ENCODE results near the gene TSPAN18. TPM values are rescaled to one million over a fixed set of nuclear protein-coding genes. Genes with fewer than 3 reads are reported as not detected.

TSPAN18 gene
- total and polyA plus RNA-seq, 2 of the 8 experiments (the other 6 are each of a cell fraction or from before 2014, with no cell fraction given) = 5.2 to 10.2 TPM

- H3K9me3 ChIP-seq (ENCODE audit: insufficient read depth in 2 of 2, low read depth in 1 of 2, low read length in 1 of 2) = no peaks in the 10 kb centered on the region
- no peak overlapping the region for H3K4ac ChIP-seq (replicated peaks; ENCODE audit: insufficient read length, low read depth, low read length)
- no peak overlapping the region for H3K4me2 ChIP-seq (ENCODE audit: insufficient read depth in 1 of 2, low read depth in 2 of 2, low read length in 2 of 2)
- H2AK5ac ChIP-seq (ENCODE audit: low read depth, low read length) = no peak overlapping the region
- H3K18ac ChIP-seq (ENCODE audit: extremely low read depth, low read length) = peak overlapping the region; percentile 5; the same call in 1 of the 2 replicates
- H3K36me3 ChIP-seq (ENCODE audit: control insufficient read depth in 2 of 4, insufficient read depth in 4 of 4, low read length in 3 of 4) = no peaks in the 10 kb centered on the region
- no peak overlapping the region for H2BK20ac ChIP-seq (ENCODE audit: low read length)
- peaks cover 0 to 27% (median 18%) of the 10 kb centered on the region in 4 experiments; a peak in 6 of 7 replicates for H3K4me1 ChIP-seq (replicated peaks in 1 of 4; ENCODE audit: control insufficient read depth in 3 of 4, insufficient read depth in 4 of 4, low read length in 3 of 4)
- no peak overlapping the region for H2AFZ ChIP-seq (ENCODE audit: low read length)
- FAIRE-seq (no peak), DNase-seq (ENCODE audit: low read depth in 1 of 2, low spot score in 2 of 2) (no peak)
- H3K4me3 ChIP-seq (ENCODE audit: extremely low read depth in 1 of 4, insufficient read depth in 2 of 4, low read depth in 3 of 4, low read length in 4 of 4) = no peak overlapping the region
- no peak overlapping the region for H3K23ac ChIP-seq (ENCODE audit: insufficient read length)
- no peak overlapping the region for H4K91ac ChIP-seq (replicated peaks; ENCODE audit: insufficient read length, low read length)
- no peak overlapping the region for H2BK5ac ChIP-seq (ENCODE audit: low read depth, low read length)
- peaks cover 0 to 5% of the 10 kb centered on the region in 2 experiments for H4K20me1 ChIP-seq (replicated peaks in 1 of 2; ENCODE audit: control insufficient read depth in 1 of 2, insufficient read depth in 2 of 2, low read length in 2 of 2)
- H3K14ac ChIP-seq (ENCODE audit: insufficient read length) = no peak overlapping the region
- POLR2A ChIA-PET (ENCODE audit: partially characterized antibody) = interaction anchor here (1.1 to 4.8 kb wide), 3 partner anchors 11 to 32 kb away, joined by 4 to 16 read pairs (median 6); no protein-coding TSS in a partner anchor
- no peak overlapping the region for H3K27ac ChIP-seq (ENCODE audit: low read depth, low read length)
- H3K56ac ChIP-seq (replicated peaks; ENCODE audit: insufficient read length, low read depth, low read length) = no peak overlapping the region
- H2BK15ac ChIP-seq (ENCODE audit: low read length) = 0 out of 2 replicates have a peak overlapping the region, but pooled peaks have one; percentile 84
- no peaks in the 10 kb centered on the region for H3K79me1 ChIP-seq (ENCODE audit: low read depth, low read length)
- no peaks in the 10 kb centered on the region for H3K27me3 ChIP-seq (replicated peaks in 1 of 4; ENCODE audit: control insufficient read depth in 3 of 4, extremely low read depth in 1 of 4, insufficient read depth in 3 of 4, low read length in 3 of 4)
- H2BK120ac ChIP-seq (replicated peaks; ENCODE audit: low read depth, low read length) = no peak overlapping the region
- no peaks in the 10 kb centered on the region for H3K79me2 ChIP-seq (ENCODE audit: control insufficient read depth in 1 of 2, insufficient read depth in 2 of 2, low read length in 2 of 2)
- CTCF ChIA-PET (ENCODE audit: partially characterized antibody) = interaction anchor here (0.6 to 38.2 kb wide), 17 partner anchors 9 to 1095 kb away, joined by 3 to 731 read pairs (median 6); partner anchors contain the start of gene TP53I11
- 86% methylated on average over 4 of the region's 5 CpGs; no CpG with 5 or more reads in 1 of the 2 experiments for WGBS, 2 experiments (ENCODE audit: extremely low coverage in 1 of 2, insufficient coverage in 1 of 2, insufficient read length in 1 of 2, insufficient replicate concordance in 2 of 2, low coverage in 1 of 2, low lambda C conversion rate in 2 of 2, missing lambda C conversion rate in 1 of 2)
- H4K5ac ChIP-seq (ENCODE audit: insufficient read length, low read depth, low read length) = no peak overlapping the region
- H2BK12ac ChIP-seq (ENCODE audit: low read depth, low read length) = peak overlapping the region; percentile 62; the same call in 1 of the 2 replicates
- H3K23me2 ChIP-seq (ENCODE audit: low read depth, low read length) = peaks cover 6% of the 10 kb centered on the region
- no peak overlapping the region for H3K9ac ChIP-seq (replicated peaks in 1 of 4; ENCODE audit: extremely low read depth in 1 of 4, low read depth in 3 of 4, low read length in 3 of 4)
- no peak overlapping the region for H4K8ac ChIP-seq (ENCODE audit: extremely low read depth, insufficient read depth, low read length)
- TF ChIP-seq KDM5A (IDR thresholded peaks at IDR 0.05; ENCODE audit: low read length) (no peak), CTBP2 (IDR thresholded peaks at IDR 0.05; ENCODE audit: borderline replicate concordance, insufficient read depth, insufficient read length, low read length) (no peak), FOSL1 (IDR thresholded peaks at IDR 0.05; ENCODE audit: insufficient read depth, low read depth, low read length) (no peak)
Measured at GRCh38 chr11:44976576-44976975, 249.8 kb downstream of the TSPAN18 start.
